HEK293 (cell line): ENCODE measurements around the gene KCTD11.

Experiments
- ZNF155 ChIP-seq: fragments of 450-650 bp; formaldehyde crosslinking; IDR thresholded peaks from 2 replicates; pipeline ENCODE4 v1.5.1; 2016; ENCODE audit warnings: missing biosample characterization, missing genetic modification characterization
- ZNF416 ChIP-seq: fragments of 450-650 bp; formaldehyde crosslinking; IDR thresholded peaks from 2 replicates; pipeline ENCODE4 v1.5.1; 2016; ENCODE audit warnings: missing biosample characterization, missing genetic modification characterization

DNA sequence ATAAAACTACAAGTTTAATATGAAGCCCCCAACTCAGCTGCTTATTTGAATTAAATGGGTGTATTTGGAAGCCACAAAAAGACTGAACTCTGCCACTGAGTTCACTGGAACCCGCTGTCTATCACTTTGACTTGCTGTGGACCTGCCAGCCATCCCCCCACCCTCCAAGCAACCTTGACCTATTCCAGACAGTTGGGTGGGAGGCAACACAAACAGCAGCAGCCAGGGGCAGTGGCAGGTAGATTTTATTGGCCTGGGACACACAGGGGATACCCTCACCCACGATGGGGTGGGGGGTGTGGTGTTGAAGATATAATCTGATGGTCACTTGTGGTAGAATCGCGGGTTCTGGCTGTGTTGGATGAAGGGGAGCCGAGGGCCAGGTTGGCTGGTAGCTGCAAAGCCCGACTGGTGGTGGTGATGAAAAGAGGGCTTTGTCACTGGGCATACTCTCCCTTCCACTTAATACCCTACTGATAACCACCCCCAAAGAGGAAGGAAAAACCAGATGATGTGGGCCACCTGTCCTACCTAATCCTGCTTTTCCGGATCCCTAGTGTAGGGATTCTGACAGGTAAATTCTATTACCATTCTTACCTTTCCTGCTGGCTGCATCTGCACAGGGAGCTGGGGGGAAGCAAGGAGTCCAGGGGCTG lies 39.4 kb upstream of the KCTD11 start:
- TF ChIP-seq ZNF155 (no peak), ZNF416 (tag by site-specific recombination) (no peak)
